ENCODE results near the gene NHERF1.

Gene NHERF1

DNA sequence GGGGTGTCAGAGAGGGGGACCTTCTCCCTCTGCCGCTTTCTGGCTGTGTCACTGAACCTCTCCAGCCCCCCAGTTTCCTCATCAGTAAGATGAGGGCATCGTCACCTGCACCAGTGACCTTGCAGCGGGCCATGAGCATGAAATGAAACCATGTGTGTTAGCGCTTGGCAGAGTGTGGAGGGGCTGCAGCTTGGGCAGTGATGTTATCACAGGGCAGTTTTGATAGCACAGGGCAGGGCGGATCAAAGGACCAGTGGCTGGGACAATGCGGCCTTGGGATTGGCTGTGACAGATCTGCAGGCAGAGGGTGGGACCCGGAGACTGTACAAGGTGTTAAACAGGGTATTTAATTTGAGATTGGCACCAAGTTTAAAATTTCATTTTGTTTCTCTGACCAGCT is 66.6 kb downstream of the NHERF1 start:
- no peak for DNase-seq

DNA sequence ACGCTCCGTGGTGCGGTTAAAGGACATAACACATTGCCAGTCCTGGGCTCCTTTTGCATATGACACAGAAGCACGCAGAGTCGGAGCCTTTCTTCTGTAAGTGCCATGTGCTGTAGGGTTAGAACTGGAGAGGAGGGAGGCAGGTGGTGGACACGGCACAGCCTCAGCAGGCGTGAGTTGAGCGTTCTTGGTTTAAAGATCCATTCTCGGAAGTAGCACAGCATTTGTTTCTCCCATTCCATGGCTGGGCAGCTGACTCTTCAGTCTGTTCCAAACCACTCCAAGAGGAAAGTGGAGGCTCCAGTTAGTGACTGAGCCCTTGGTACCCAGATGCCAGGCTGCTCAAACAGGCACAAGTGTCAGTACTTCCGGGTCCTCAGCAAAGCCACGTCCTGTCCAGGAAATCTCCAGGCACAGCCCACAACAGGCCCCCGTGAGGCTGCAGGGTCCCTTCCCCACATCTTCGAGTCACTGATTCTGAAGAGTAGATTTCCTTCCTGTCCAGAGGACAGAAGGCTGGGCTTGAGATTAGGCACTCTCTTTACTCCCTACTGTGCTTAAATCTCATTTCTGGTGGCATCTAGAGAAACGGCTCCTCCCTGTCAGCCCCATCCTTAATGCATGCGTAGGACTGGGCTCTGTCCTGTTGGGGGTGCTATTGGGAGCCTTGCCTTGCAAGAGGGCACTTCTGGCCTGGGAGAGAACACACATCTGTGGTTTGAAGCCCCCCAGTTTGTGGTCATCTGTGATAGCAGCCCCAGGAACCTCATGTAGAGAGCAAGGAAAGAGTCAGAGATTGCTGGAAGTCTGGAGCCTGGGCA is 67.3 kb downstream of the NHERF1 start:
- DNase-seq: no peak

DNA sequence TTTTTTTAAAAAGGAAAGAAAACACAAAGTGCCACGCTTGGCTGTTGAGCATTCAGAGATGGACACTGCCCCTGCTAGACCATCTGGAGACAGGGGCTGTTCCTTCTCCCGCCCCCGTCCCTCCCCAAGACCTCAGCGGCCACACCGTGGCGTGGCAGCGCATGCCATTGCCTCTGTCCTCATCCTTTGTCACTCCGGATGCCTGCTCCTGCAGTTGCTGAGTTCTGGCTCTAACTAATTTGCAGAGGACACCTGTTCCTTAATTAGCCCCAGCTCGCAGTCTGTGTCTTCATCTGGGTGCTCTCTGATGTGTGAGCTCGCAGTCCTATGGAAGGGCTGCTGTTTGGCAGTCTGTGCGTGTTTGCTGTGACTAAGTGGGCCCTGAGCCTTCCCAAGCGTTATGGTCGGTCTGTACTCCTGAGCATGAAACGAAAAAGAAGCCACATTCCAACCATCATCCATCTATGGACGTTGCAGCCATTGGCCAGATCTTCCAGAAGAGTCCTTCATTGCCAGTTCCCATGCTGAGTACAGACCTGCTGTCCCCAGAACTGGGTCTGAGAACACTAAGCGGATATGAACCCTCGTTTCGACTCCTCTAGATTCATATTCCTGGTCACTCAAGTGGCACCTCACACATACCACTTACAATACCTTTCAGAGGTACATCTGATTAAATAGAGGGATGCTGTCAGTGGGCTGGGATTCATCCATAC is 68.6 kb downstream of the NHERF1 start:
- DNase-seq: no peak

DNA sequence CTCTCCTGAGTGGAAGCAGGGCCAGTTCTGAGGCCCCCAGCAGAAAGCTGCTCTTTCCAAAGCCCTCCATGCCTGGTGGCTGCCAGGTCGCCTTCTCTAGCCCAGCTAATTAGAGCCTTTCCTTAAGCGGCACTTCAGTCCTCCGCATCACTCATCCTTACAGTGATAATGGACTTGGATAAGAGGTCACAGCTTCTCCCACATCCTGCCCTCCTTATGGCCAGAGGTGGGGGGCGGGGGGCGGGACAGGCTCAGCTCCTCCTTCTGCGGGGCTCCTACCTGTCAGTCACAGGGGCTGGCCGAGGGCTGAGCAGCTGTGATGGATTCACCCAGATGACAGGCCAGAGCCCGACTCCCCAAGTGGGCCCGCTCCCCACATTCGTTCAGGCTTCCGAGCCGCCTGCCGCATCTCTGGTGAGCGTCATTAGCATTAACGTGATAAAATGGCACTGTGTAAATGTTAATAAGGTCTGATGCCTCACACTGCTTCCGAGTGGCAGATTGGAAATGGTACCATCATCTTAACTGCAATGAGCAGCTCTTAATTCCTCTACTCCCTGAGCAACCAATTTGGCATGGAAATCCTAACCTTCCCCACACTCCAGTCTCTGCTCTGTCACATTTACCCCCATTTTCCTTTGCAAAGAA is 70.0 kb downstream of the NHERF1 start:
- DNase-seq: no peak

Measured in NCI-H2107 (cell line).